Measurements from ENCODE around the gene CTNNA3. TPM values are rescaled to one million over a fixed set of nuclear protein-coding genes. Genes with fewer than 3 reads are reported as not detected.

CTNNA3 gene
- total RNA-seq, 1 donor: not detected

DNA sequence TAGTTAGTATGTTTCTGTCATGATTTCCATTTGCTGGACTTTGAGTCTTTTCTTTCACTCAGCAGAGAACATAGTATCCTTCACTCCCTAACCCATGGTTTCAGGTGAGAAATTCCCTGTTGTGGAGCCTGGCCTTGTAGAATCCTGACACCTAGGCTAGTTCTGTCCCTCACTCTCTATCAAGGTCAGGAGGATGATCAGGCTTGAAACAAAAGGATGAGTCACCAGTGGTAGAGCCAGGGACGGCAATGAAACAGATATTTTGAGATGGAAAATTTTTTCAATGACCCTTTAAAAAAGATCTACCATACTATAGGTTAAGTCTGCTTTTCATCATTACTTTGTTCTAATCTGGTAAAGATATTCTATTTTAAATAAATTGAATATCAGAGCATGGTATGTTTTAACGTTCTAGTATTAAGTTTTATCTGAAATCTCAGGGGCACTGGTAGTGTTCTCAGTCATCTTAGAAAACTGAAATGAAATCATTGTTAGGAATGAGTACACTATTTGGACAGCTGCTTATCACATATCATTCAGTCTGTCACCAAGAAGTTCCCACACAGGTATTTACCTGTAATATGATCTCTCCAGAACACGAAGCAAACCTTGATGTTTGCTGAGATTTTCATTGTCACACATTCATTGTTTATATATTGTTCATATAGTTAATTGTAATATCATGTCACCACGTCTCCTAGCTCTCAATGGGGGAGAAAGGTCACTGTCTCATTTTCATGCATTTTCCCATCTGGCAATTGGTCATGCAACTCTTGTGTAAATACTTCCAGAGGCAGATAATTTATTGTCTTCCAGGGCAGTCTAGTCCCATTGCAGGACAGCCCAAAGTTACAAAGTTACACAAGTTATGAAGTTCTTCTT is 1070.0 kb downstream of the CTNNA3 start:
- Histone ChIP-seq H3K79me2 (ENCODE audit: insufficient read depth, low read length) (no peaks in the 10 kb centered on the region), H3K4me3 (ENCODE audit: insufficient read depth, low read length) (no peak overlapping the region), H3K9me3 (ENCODE audit: low read depth, low read length) (no peaks in the 10 kb centered on the region), H3K27me3 (ENCODE audit: insufficient read depth, low read length) (no peaks in the 10 kb centered on the region), H2AFZ (ENCODE audit: low read length) (no peak overlapping the region), H4K20me1 (ENCODE audit: insufficient read depth, low read length) (no peaks in the 10 kb centered on the region), H3K4me2 (ENCODE audit: insufficient read depth, low read length) (no peak overlapping the region), H3K4me1 (ENCODE audit: insufficient read depth, low read length) (no peaks in the 10 kb centered on the region), H3K27ac (ENCODE audit: low read depth, low read length) (no peak overlapping the region), H3K36me3 (ENCODE audit: insufficient read depth, low read length) (no peaks in the 10 kb centered on the region)
- TF ChIP-seq, protein P1, sequence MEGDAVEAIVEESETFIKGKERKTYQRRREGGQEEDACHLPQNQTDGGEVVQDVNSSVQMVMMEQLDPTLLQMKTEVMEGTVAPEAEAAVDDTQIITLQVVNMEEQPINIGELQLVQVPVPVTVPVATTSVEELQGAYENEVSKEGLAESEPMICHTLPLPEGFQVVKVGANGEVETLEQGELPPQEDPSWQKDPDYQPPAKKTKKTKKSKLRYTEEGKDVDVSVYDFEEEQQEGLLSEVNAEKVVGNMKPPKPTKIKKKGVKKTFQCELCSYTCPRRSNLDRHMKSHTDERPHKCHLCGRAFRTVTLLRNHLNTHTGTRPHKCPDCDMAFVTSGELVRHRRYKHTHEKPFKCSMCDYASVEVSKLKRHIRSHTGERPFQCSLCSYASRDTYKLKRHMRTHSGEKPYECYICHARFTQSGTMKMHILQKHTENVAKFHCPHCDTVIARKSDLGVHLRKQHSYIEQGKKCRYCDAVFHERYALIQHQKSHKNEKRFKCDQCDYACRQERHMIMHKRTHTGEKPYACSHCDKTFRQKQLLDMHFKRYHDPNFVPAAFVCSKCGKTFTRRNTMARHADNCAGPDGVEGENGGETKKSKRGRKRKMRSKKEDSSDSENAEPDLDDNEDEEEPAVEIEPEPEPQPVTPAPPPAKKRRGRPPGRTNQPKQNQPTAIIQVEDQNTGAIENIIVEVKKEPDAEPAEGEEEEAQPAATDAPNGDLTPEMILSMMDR (IDR thresholded peaks at IDR 0.05; ENCODE audit: extremely low read depth, low read depth, low read length): no peak
- DNase-seq (ENCODE audit: insufficient read length, low spot score, missing footprints): no peak

DNA sequence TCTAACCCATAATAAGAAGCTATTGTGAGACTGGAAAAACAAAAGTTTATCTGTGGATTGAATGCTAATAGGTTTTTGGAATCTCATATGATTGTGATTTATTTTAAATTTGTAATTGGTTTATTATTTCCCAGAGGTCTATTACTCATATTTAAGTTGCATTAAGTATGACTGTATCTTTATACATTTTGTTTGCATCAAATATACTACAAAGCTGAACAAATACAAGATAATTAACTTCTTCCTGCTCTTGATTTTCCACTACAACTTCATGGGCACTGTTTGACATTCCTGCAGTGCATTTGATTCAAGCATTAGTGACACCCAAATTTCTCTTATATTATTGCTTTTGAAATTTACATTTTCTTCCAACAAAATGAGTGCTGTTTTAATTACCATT is 1073.9 kb downstream of the CTNNA3 start:
- Histone ChIP-seq H3K27ac (ENCODE audit: low read depth, low read length) (no peak overlapping the region), H3K9me3 (ENCODE audit: low read depth, low read length) (no peaks in the 10 kb centered on the region), H2AFZ (ENCODE audit: low read length) (no peak overlapping the region), H3K79me2 (ENCODE audit: insufficient read depth, low read length) (no peaks in the 10 kb centered on the region), H3K4me3 (ENCODE audit: insufficient read depth, low read length) (no peak overlapping the region), H3K36me3 (ENCODE audit: insufficient read depth, low read length) (no peaks in the 10 kb centered on the region), H3K4me2 (ENCODE audit: insufficient read depth, low read length) (no peak overlapping the region), H4K20me1 (ENCODE audit: insufficient read depth, low read length) (no peaks in the 10 kb centered on the region), H3K27me3 (ENCODE audit: insufficient read depth, low read length) (no peaks in the 10 kb centered on the region), H3K4me1 (ENCODE audit: insufficient read depth, low read length) (no peaks in the 10 kb centered on the region)
- TF ChIP-seq, protein P1 (IDR thresholded peaks at IDR 0.05; ENCODE audit: extremely low read depth, low read depth, low read length): no peak
- no peak for DNase-seq (ENCODE audit: insufficient read length, low spot score, missing footprints)

DNA sequence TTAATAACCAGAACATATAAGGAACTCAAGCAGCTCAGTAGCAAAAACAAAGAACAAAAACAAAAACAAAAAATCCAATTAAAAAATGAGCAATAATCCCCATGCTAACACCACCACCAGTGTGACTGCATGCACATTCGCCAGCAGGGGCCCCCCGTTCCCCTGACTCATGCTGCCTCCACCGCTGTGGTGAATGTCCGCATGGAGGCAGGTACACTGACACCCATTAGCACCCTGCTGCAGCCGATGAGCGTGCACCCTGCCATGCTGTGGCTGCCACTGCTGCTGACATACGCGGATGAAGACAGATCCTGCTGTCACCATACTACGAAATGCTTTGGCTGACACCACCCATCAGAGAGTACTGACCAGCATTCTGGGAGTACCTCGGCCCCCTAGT is 1091.8 kb downstream of the CTNNA3 start:
- TF ChIP-seq, protein P1 (IDR thresholded peaks at IDR 0.05; ENCODE audit: extremely low read depth, low read depth, low read length): no peak
- Histone ChIP-seq H3K27me3 (ENCODE audit: insufficient read depth, low read length) (no peaks in the 10 kb centered on the region), H2AFZ (ENCODE audit: low read length) (no peak overlapping the region), H3K27ac (ENCODE audit: low read depth, low read length) (no peak overlapping the region), H4K20me1 (ENCODE audit: insufficient read depth, low read length) (no peaks in the 10 kb centered on the region), H3K4me3 (ENCODE audit: insufficient read depth, low read length) (no peak overlapping the region), H3K79me2 (ENCODE audit: insufficient read depth, low read length) (no peaks in the 10 kb centered on the region), H3K4me1 (ENCODE audit: insufficient read depth, low read length) (no peaks in the 10 kb centered on the region), H3K4me2 (ENCODE audit: insufficient read depth, low read length) (no peak overlapping the region), H3K36me3 (ENCODE audit: insufficient read depth, low read length) (no peaks in the 10 kb centered on the region), H3K9me3 (ENCODE audit: low read depth, low read length) (no peaks in the 10 kb centered on the region)
- no peak for DNase-seq (ENCODE audit: insufficient read length, low spot score, missing footprints)

GRCh38 chr10:66591865-66592264 is 1104.1 kb downstream of the CTNNA3 start:
- H3K9me3 ChIP-seq (ENCODE audit: low read depth, low read length): no peaks in the 10 kb centered on the region
- no peaks in the 10 kb centered on the region for H3K4me1 ChIP-seq (ENCODE audit: insufficient read depth, low read length)
- H3K27me3 ChIP-seq (ENCODE audit: insufficient read depth, low read length): no peaks in the 10 kb centered on the region
- no peaks in the 10 kb centered on the region for H4K20me1 ChIP-seq (ENCODE audit: insufficient read depth, low read length)
- H3K36me3 ChIP-seq (ENCODE audit: insufficient read depth, low read length): no peaks in the 10 kb centered on the region
- DNase-seq (ENCODE audit: insufficient read length, low spot score, missing footprints): no peak
- TF ChIP-seq, protein P1 (IDR thresholded peaks at IDR 0.05; ENCODE audit: extremely low read depth, low read depth, low read length): no peak
- H3K4me2 ChIP-seq (ENCODE audit: insufficient read depth, low read length): no peak overlapping the region
- H3K4me3 ChIP-seq (ENCODE audit: insufficient read depth, low read length): no peak overlapping the region
- no peak overlapping the region for H3K27ac ChIP-seq (ENCODE audit: low read depth, low read length)
- no peaks in the 10 kb centered on the region for H3K79me2 ChIP-seq (ENCODE audit: insufficient read depth, low read length)
- no peak overlapping the region for H2AFZ ChIP-seq (ENCODE audit: low read length)

Measured in osteoblast (primary cell).